AG09309 (cell line): ENCODE results near the gene BRSK1.

Experiments used
- DNase-seq: peaks from one replicate; pipeline ENCODE4 v3.0.0-alpha.2; 2010; ENCODE audit warnings: low read depth
- H3K4me3 ChIP-seq: 2 replicates; pipeline ENCODE4 v1.5.1; 2011; ENCODE audit warnings: mild to moderate bottlenecking, low read depth, low read length, moderate library complexity; ENCODE audit not compliant: control insufficient read depth
- TF ChIP-seq, protein P1 (sequence below): IDR thresholded peaks from 2 replicates; pipeline ENCODE4 v1.5.1; 2011; ENCODE audit warnings: mild to moderate bottlenecking, low read depth, low read length, inconsistent platforms; ENCODE audit not compliant: insufficient read depth, control insufficient read depth; ENCODE audit errors: missing control alignments

Gene BRSK1

GRCh38 chr19:55309448-55309847, 25.7 kb downstream of the BRSK1 start:
- DNase-seq, result no peak
- TF ChIP-seq, protein P1, sequence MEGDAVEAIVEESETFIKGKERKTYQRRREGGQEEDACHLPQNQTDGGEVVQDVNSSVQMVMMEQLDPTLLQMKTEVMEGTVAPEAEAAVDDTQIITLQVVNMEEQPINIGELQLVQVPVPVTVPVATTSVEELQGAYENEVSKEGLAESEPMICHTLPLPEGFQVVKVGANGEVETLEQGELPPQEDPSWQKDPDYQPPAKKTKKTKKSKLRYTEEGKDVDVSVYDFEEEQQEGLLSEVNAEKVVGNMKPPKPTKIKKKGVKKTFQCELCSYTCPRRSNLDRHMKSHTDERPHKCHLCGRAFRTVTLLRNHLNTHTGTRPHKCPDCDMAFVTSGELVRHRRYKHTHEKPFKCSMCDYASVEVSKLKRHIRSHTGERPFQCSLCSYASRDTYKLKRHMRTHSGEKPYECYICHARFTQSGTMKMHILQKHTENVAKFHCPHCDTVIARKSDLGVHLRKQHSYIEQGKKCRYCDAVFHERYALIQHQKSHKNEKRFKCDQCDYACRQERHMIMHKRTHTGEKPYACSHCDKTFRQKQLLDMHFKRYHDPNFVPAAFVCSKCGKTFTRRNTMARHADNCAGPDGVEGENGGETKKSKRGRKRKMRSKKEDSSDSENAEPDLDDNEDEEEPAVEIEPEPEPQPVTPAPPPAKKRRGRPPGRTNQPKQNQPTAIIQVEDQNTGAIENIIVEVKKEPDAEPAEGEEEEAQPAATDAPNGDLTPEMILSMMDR, result no peak
- no peak overlapping the region for H3K4me3 ChIP-seq

- TF ChIP-seq, protein P1, result no peak
- no peak for DNase-seq
- no peak overlapping the region for H3K4me3 ChIP-seq
Observed at GRCh38 chr19:55310498-55310897, 26.7 kb downstream of the BRSK1 start.

DNA sequence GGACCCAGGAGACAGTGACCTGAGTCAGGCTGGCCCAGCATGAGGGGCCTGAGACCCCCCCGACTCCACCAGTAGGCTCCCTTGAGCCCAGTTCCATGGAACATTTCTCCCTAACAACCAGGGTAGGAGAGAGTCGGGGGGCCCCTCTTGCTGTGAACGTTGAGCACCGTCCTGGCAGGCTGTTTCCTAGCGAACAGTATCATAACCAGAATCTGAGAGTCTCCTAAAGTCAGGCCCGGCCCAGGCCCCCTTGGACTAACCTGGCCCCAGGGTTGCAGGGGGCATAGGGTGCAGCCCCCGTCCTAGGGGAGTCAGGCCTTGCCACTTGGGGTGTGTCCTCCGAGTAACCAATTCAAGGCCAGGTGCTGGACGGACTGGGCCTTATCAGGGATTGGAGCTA, 27.6 kb downstream of the BRSK1 start:
- no peak for DNase-seq
- TF ChIP-seq, protein P1, result no peak
- H3K4me3 ChIP-seq, result no peak overlapping the region

DNA sequence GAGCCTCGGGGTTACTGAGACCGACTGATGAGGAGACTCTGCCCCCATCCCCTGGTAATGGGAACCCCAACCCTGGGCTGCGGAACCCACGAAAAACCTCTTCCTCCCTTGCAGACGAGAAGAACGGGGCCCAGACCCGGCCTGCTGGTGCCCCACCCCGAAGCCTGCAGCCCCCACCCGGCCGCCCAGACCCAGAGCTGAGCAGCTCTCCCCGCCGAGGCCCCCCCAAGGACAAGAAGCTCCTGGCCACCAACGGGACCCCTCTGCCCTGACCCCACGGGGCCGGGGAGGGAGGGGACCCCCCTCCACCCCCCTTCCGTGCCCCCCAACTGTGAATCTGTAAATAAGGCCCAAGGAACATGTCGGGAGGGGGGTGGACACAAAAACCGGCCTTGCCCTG, 28.0 kb downstream of the BRSK1 start:
- TF ChIP-seq, protein P1, result no peak
- H3K4me3 ChIP-seq, result no peak overlapping the region
- DNase-seq, result no peak

GRCh38 chr19:55312621-55313512, 29.1 kb downstream of the BRSK1 start:
- TF ChIP-seq, protein P1, result no peak
- DNase-seq, result no peak
- no peak overlapping the region for H3K4me3 ChIP-seq

- TF ChIP-seq, protein P1, result no peak
Observed at GRCh38 chr19:55314396-55314795, 30.6 kb downstream of the BRSK1 start.

More at GRCh38 chr19:55314396-55314795, 30.6 kb downstream of the BRSK1 start:
- no peak overlapping the region for H3K4me3 ChIP-seq
- no peak for DNase-seq
